ENCODE data around the gene HDHD2.

GRCh38 chr18:47184419-47185050 lies 34.2 kb upstream of the HDHD2 start:
- TF ChIP-seq CTCF (IDR thresholded peaks at IDR 0.05) (no peak), POLR2AphosphoS5 (IDR thresholded peaks at IDR 0.05) (no peak), EP300 (IDR thresholded peaks at IDR 0.05) (no peak)

Data from suprapubic skin (tissue), 4 donors.